GM21381 (cell line): Measurements from ENCODE around the gene GORASP2.

Experiments
- ATAC-seq: cut with Tn5 transposase; IDR thresholded peaks from one replicate; pipeline ENCODE4 v1.9.1; 2021; ENCODE audit warnings: mild to moderate bottlenecking, moderate library complexity; ENCODE audit not compliant: unreplicated experiment

Gene GORASP2

DNA sequence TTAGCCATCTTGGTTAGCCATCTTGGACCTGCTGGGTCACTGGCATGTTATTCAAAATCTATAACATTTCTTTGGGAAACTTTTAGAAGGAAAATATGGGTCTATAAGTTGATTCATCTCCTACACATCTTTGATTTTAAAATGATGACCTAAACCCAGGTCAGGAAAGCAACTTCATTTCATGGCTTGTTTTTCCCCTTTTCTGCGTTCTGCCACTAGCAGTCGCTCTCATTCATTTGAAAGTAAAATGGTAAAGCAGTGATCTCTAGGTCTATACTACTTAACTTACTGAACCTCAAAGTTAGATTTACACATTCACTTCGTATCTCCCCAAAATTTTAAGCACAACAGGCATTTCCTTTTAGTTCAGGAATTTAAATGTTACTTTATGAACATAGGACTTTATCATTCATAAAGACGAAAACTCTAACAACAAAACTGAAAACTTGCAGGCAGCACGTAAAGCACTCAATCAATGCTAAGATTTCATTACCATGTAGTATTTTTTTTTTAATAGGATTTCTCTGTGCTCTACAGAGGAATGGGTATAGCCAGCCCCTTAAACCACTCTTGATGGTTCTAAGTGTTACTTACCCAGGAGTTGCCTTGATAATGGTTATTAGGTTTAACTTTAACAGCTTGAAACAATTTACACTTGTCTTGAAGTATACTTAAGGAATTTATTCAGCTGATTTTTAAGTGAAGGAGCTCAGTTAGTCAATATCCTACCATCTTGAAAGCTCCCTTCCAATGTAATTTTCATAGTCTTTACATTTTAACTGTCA, 62.5 kb downstream of the GORASP2 start:
- ATAC-seq = no peak

DNA sequence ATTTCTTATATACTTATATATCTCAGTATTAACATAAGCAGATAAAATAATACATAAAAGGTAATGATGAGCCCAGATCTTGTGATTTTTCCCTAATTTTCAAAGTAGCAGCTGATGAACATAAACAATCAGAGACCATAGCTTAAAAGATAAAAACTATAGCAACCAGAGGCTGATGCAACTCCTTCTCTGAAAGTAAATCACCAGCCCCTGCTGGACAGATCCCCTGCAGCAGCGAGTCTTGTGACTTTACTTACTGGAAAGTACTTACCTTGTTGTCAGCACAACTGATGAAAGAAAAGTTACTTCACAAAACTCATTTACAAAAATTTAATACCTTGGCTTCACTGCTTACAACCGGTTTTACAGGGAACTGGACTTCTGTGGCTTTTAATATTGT, 67.3 kb downstream of the GORASP2 start:
- no peak for ATAC-seq

DNA sequence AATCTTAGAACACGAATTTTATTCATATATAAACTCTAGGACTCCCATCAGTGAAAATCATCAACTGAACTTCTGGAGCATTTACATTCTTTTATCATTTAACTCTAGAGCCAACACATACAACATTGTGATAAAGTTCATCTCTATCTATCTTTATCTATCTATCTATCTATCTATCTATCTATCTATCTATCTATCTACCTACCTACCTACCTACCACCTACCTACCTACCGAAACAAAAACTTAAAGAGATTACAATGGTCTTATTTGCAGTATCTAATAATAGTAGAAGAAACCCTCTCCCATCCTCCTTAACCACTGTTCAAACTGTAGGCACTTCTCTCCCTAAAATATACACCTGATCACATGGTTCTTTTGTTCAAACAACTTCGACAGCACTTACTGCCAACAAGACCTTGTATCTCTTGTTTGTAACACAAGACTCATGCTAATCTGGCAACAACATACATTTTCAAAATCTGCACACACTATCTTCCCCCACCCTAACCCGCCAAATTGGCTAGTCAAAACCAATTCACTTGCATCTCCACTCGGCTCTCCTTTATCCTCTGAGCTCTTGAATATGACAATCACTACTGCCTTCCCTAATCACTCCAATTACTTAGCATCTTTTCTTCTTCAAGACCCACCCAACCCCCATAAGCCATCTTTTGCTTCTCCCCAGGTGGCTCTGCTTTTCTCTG, 69.0 kb downstream of the GORASP2 start:
- no peak for ATAC-seq

DNA sequence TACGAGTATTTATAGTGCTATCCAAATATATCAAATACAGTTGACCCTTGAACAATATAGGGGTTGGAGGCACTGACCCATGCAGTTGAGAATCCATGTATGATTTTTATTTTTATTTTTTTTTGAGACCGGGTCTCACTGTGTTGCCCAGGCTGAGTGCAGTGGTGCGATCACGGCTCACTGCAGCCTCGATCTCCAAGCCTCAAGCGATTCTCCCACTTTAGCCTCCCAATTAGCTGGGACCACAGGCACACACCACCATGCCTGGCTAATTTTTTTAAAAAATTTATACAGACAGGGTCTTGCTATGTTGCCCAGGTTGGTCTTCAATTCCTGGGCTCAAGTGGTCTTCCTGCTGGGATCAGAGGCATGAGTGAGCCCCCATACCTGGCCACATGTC, 70.6 kb downstream of the GORASP2 start:
- ATAC-seq = no peak

DNA sequence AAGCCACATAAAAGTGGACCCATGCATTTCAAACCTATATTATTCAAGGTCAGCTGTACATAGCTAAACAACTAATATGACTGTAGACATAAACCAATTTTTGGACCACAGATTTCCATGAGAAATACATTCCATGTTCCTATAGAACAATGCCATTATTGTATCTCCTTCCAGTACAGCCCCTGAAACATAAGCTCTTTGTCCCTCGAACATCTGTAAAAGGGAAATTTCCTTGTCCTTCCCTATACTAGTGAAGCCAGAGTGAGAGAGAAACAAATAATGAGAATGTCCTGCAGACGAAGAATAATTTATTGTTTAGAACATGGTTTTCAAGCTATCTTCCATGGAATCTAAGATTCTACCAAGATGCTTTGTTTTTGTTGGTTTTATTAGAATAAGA, 75.3 kb downstream of the GORASP2 start:
- ATAC-seq = no peak

DNA sequence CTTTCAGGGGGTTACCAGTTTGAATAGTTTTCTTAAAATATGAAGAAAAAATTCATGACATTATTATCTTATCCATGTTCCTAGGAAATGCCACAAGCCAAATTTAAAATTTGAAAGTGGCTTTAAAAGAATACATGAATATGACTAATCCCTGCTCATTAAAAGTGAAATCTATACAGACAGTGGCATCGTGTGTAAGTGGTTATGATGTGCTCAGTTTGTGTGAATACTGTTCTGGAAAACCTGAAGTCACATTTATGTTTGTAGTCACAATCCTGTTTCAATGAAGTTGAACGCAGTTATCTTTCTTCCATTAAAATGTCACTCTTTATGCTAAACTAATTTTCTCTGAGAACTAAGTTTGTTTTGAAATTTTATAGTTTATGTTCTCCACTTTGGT, 75.8 kb downstream of the GORASP2 start:
- no peak for ATAC-seq

DNA sequence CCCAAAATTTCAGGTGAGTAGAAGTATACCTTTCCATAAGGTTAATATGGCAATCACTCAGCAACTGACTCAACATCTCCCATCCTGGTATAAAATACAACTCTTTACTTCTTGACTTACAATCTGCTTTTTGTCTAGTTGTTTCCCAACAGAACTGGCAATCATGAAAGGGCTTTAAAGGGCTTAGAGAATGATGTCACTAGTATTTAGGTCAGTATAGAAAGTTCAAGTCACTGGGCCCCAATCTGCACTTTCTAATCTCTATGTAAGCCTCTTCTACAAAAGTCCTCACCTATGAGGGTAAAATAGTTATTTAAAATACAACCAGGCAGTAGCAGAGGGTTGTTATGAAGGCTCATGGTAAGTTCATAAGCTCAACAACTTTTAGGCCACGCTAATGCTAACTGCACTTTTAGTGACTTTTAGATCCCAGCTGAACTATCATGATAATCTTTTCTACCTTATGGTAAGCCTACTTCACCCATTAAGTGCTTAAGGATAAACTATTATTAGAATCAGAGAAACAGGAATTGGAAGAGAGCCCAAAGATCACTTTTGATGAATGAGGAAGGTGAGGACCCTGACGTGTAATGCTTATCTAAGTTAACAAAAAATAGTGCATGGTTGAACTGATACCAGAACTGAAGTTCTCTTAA, 79.6 kb downstream of the GORASP2 start:
- ATAC-seq = no peak

DNA sequence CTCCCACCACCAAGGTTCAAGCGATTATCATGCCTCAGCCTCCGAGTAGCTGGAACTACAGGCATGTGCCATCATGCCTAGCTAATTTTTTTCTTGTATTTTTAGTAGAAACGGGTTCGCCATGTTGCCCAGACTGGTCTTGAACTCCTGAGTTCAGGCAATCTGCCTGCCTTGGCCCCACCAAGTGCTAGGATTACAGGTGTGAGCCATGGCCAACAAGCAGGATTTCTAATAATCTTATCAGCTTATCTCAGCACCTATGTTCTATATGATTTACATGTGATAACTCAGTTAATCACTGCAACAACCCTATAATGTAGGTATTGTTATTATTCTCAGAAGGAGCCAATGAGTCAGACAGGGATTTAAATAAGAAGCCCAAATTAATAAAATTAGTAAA, 80.3 kb downstream of the GORASP2 start:
- no peak for ATAC-seq

DNA sequence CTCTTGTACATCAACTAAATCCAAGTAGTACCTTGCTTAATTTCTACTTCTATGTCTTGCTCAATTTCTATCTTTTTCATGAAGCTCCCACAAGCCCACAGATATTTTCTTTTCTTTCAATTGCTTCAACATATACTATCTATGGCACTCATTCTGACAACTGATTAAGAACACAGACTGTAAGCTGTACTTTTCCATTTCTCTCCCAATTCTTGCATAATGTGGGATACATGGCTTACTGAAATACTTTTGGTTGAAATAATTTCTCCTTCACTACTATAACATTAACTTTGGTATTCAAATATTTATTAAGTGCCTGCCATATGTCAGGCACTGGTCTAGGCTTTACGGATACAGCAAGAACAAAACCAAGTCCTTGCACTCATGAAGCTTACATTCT, 84.8 kb downstream of the GORASP2 start:
- ATAC-seq = no peak

DNA sequence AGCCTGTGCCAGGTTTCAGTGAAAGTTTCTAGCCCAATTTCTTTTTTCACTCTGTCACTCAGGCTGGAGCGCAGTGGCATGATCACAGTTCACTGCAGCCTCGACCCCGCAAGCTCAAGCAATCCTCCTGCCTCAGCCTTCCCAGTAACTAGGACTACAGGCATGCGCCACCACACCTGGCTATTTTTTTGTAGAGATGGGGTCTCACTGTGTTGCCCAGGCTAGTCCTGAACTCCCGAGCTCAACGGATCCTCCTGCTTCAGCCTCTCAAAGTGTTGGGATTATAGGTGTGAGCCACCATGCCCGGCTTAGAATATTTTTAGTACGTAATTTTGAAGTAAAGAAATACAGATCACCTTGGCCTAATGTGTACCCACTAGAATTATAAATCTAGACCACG, 87.1 kb downstream of the GORASP2 start:
- no peak for ATAC-seq
